Neural cell (in vitro differentiated cells): ENCODE data around the gene LY9. TPM values are rescaled to one million over a fixed set of nuclear protein-coding genes. Genes with fewer than 3 reads are reported as not detected.

ENCODE experiments used
- H2AFZ ChIP-seq: fragments of 200-600, 300-800 bp; sonication (generic), shearing (Covaris generic); 2 replicates; pipeline ENCODE4 v1.6.0; 2014; ENCODE audit warnings: low read depth, mild to moderate bottlenecking, antibody characterized with exemption, low read length, moderate library complexity
- H3F3A ChIP-seq: fragments of 200-600 bp; shearing (Covaris generic); 2 replicates; pipeline ENCODE4 v1.6.1; 2016; ENCODE audit warnings: mild to moderate bottlenecking, moderate library complexity, mixed read lengths, antibody characterized with exemption, low read length; ENCODE audit not compliant: insufficient read depth, poor library complexity, severe bottlenecking
- H3K27ac ChIP-seq: fragments of 200-600, 300-800 bp; sonication (generic), shearing (Covaris generic); 2 replicates; pipeline ENCODE4 v1.5.1; 2014; ENCODE audit warnings: mild to moderate bottlenecking, low read length, moderate library complexity
- H3K27me3 ChIP-seq: fragments of 300-800, 200-600 bp; sonication (generic), shearing (Covaris generic); 2 replicates; pipeline ENCODE4 v1.6.0; 2014; ENCODE audit warnings: mild to moderate bottlenecking, low read depth, low read length, moderate library complexity; ENCODE audit not compliant: insufficient read depth
- H3K36me3 ChIP-seq: fragments of 300-800, 200-600 bp; sonication (generic), shearing (Covaris generic); 2 replicates; pipeline ENCODE4 v1.5.1; 2014; ENCODE audit warnings: mild to moderate bottlenecking, antibody characterized with exemption, low read length, moderate library complexity; ENCODE audit not compliant: insufficient read depth
- H3K4me2 ChIP-seq: fragments of 300-800, 200-600 bp; sonication (generic), shearing (Covaris generic); 2 replicates; pipeline ENCODE4 v1.6.0; 2014; ENCODE audit warnings: mild to moderate bottlenecking, low read length
- H3K4me3 ChIP-seq: fragments of 300-800, 200-600 bp; sonication (generic), shearing (Covaris generic); 2 replicates; pipeline ENCODE4 v1.5.1; 2014; ENCODE audit warnings: mild to moderate bottlenecking, low read length, moderate library complexity
- H3K79me2 ChIP-seq: fragments of 200-600 bp; shearing (Covaris generic); replicated peaks from 2 replicates; pipeline ENCODE4 v1.6.0; 2014; ENCODE audit warnings: mild to moderate bottlenecking, low read length, moderate library complexity; ENCODE audit not compliant: insufficient read depth
- H3K9ac ChIP-seq: fragments of 300-800, 200-600 bp; sonication (generic), shearing (Covaris generic); 2 replicates; pipeline ENCODE4 v1.6.1; 2016; ENCODE audit warnings: mild to moderate bottlenecking, low read length, mixed read lengths
- H3K9me2 ChIP-seq: fragments of 200-600 bp; shearing (Covaris generic); 2 replicates; pipeline ENCODE4 v1.6.1; 2016; ENCODE audit warnings: mild to moderate bottlenecking, low read length, mixed read lengths; ENCODE audit not compliant: insufficient read depth
- H3K9me3 ChIP-seq: fragments of 200-600, 300-800 bp; sonication (generic), shearing (Covaris generic); 2 replicates; pipeline ENCODE4 v1.6.1; 2016; ENCODE audit warnings: mild to moderate bottlenecking, mixed run types, low read length, moderate library complexity, mixed read lengths
- H4K20me1 ChIP-seq: fragments of 200-600 bp; shearing (Covaris generic); 2 replicates; pipeline ENCODE4 v1.6.1; 2016; ENCODE audit warnings: mild to moderate bottlenecking, mixed run types; ENCODE audit not compliant: insufficient read depth
- CTCF ChIP-seq: fragments of 450-650 bp; IDR thresholded peaks from 2 replicates; pipeline ENCODE4 v1.5.1; 2014; ENCODE audit warnings: antibody characterized with exemption, mild to moderate bottlenecking, moderate library complexity; ENCODE audit not compliant: poor library complexity, severe bottlenecking
- EP300 ChIP-seq: fragments of 450-650 bp; conservative IDR thresholded peaks from 2 replicates; pipeline ENCODE4 v1.6.1; 2014; ENCODE audit warnings: antibody characterized with exemption, mild to moderate bottlenecking, moderate library complexity; ENCODE audit not compliant: poor library complexity, severe bottlenecking
- EZH2 ChIP-seq: fragments of 200-600, 300-800 bp; shearing (Covaris generic), sonication (generic); IDR thresholded peaks from 2 replicates; pipeline ENCODE4 v1.6.1; 2014; ENCODE audit warnings: antibody characterized with exemption, low read length, borderline replicate concordance, mild to moderate bottlenecking; ENCODE audit not compliant: insufficient read depth, poor library complexity, severe bottlenecking
- MXI1 ChIP-seq: fragments of 450-650 bp; conservative IDR thresholded peaks from 2 replicates; pipeline ENCODE4 v1.6.1; 2014; ENCODE audit warnings: antibody characterized with exemption, mild to moderate bottlenecking; ENCODE audit not compliant: poor library complexity, severe bottlenecking
- POLR2AphosphoS5 ChIP-seq: IDR thresholded peaks from 2 replicates; pipeline ENCODE4 v1.6.1; 2012
- RAD21 ChIP-seq: fragments of 450-650 bp; conservative IDR thresholded peaks from 2 replicates; pipeline ENCODE4 v1.6.1; 2014; ENCODE audit warnings: antibody characterized with exemption, mild to moderate bottlenecking, moderate library complexity
- REST ChIP-seq: IDR thresholded peaks from 2 replicates; pipeline ENCODE4 v1.6.1; 2012; ENCODE audit warnings: borderline replicate concordance
- SMC3 ChIP-seq: fragments of 450-650 bp; conservative IDR thresholded peaks from 2 replicates; pipeline ENCODE4 v1.6.1; 2014; ENCODE audit warnings: antibody characterized with exemption, mild to moderate bottlenecking, moderate library complexity; ENCODE audit not compliant: poor library complexity
- TAF1 ChIP-seq: IDR thresholded peaks from 2 replicates; pipeline ENCODE4 v1.6.1; 2012; ENCODE audit warnings: low read depth
- polyA plus RNA-seq: library from polyadenylated mRNA; depleted of rRNA; stranded (reverse); fragments of >200 nt; gene quantifications from 2 replicates; pipeline ENCODE4 v1.2.3, GENCODE V29; 2014

Gene LY9
- polyA plus RNA-seq, 1 donor from 2014 or later = not detected

- H3K4me3 ChIP-seq = no peak overlapping the region
- no peak overlapping the region for H3K4me2 ChIP-seq
- H3K36me3 ChIP-seq = no peaks in the 10 kb centered on the region
- H3K27me3 ChIP-seq = no peaks in the 10 kb centered on the region
- H3K79me2 ChIP-seq = no peaks in the 10 kb centered on the region
- no peak overlapping the region for H3K27ac ChIP-seq
- no peaks in the 10 kb centered on the region for H3K9me2 ChIP-seq
- no peak for TF ChIP-seq MXI1
- H3F3A ChIP-seq = no peaks in the 10 kb centered on the region
- no peak overlapping the region for H2AFZ ChIP-seq
- no peak overlapping the region for H3K9ac ChIP-seq
- no peaks in the 10 kb centered on the region for H4K20me1 ChIP-seq
- H3K9me3 ChIP-seq = no peaks in the 10 kb centered on the region
Observed at GRCh38 chr1:160876311-160876710, 80.3 kb downstream of the LY9 start.

- no peaks in the 10 kb centered on the region for H3K9me2 ChIP-seq
- no peak overlapping the region for H3K4me3 ChIP-seq
- no peaks in the 10 kb centered on the region for H4K20me1 ChIP-seq
- no peaks in the 10 kb centered on the region for H3F3A ChIP-seq
- H3K9me3 ChIP-seq = no peaks in the 10 kb centered on the region
- TF ChIP-seq TAF1 = no peak
- TF ChIP-seq SMC3 = no peak
- no peak for TF ChIP-seq POLR2AphosphoS5
- TF ChIP-seq RAD21 = no peak
- TF ChIP-seq EP300 = no peak
- TF ChIP-seq MXI1 = no peak
- no peak for TF ChIP-seq REST
- no peak for TF ChIP-seq CTCF
- no peak for TF ChIP-seq EZH2
- no peak overlapping the region for H2AFZ ChIP-seq
- H3K27me3 ChIP-seq = no peaks in the 10 kb centered on the region
- no peaks in the 10 kb centered on the region for H3K36me3 ChIP-seq
- no peaks in the 10 kb centered on the region for H3K79me2 ChIP-seq
- H3K9ac ChIP-seq = no peak overlapping the region
- no peak overlapping the region for H3K27ac ChIP-seq
- no peak overlapping the region for H3K4me2 ChIP-seq
Observed at GRCh38 chr1:160877221-160877620, 81.2 kb downstream of the LY9 start.

Other genes with a start within 250 kb of the LY9 start
- gene CD84, start 216.7 kb upstream of the LY9 start, polyA plus RNA-seq = not detected in 2 replicates
- not detected in 2 replicates for gene SLAMF1, start 149.1 kb upstream of the LY9 start, polyA plus RNA-seq
- not detected in 2 replicates for gene CD48, start 84.4 kb upstream of the LY9 start, polyA plus RNA-seq
- not detected in 2 replicates for gene SLAMF7, start 56.9 kb upstream of the LY9 start, polyA plus RNA-seq
- not detected in 2 replicates for gene CD244, start 66.7 kb downstream of the LY9 start, polyA plus RNA-seq
- not detected in 2 replicates for gene ITLN1, start 89.0 kb downstream of the LY9 start, polyA plus RNA-seq
- gene ITLN2, start 158.6 kb downstream of the LY9 start, polyA plus RNA-seq = not detected in 2 replicates
- gene F11R, start 225.0 kb downstream of the LY9 start, polyA plus RNA-seq = 4.3 and 7.3 TPM in 2 replicates
- 59.6 and 63.5 TPM in 2 replicates for gene TSTD1, start 242.8 kb downstream of the LY9 start, polyA plus RNA-seq
- gene USF1, start 249.8 kb downstream of the LY9 start, polyA plus RNA-seq = 366 and 457 TPM in 2 replicates